ENCODE results near the gene GUCY2C.
"Not testable (repeated sequence)": the region's sequence is repeated elsewhere in the genome, so short reads cannot be mapped to it uniquely, and the experiment has no call there.

The GUCY2C gene

GRCh38 chr12:14696265-14696741, at the start of gene GUCY2C:
Gene GUCY2C, minus strand, starts transcription at chr12:14696599. Its CDS starts 151 bp downstream, at chr12:14696448.
- in situ Hi-C loops (cut with MboI; ENCODE audit: low sequenced_read_pairs), result no loop called here

- in situ Hi-C loops (cut with MboI; ENCODE audit: low sequenced_read_pairs), result no loop called here
Measured at GRCh38 chr12:14743061-14743460, 46.7 kb upstream of the GUCY2C start.

- in situ Hi-C loops (cut with MboI; ENCODE audit: low sequenced_read_pairs), result no loop called here
Measured at GRCh38 chr12:14741942-14742341, 45.5 kb upstream of the GUCY2C start.

- in situ Hi-C loops (cut with MboI; ENCODE audit: low sequenced_read_pairs), result no loop called here
Measured at GRCh38 chr12:14741153-14741552, 44.8 kb upstream of the GUCY2C start.

- in situ Hi-C loops (cut with MboI; ENCODE audit: low sequenced_read_pairs), result not testable (repeated sequence)
Measured at GRCh38 chr12:14736441-14736840, 40.0 kb upstream of the GUCY2C start.

- in situ Hi-C loops (cut with MboI; ENCODE audit: low sequenced_read_pairs), result no loop called here
Measured at GRCh38 chr12:14731821-14732220, 35.4 kb upstream of the GUCY2C start.

- in situ Hi-C loops (cut with MboI; ENCODE audit: low sequenced_read_pairs), result no loop called here
Measured at GRCh38 chr12:14729586-14729985, 33.2 kb upstream of the GUCY2C start.

GRCh38 chr12:14723763-14724162, 27.4 kb upstream of the GUCY2C start:
- in situ Hi-C loops (cut with MboI; ENCODE audit: low sequenced_read_pairs), result no loop called here

GRCh38 chr12:14716848-14717444, 20.5 kb upstream of the GUCY2C start:
- in situ Hi-C loops (cut with MboI; ENCODE audit: low sequenced_read_pairs), result no loop called here

GRCh38 chr12:14714437-14714836, 18.0 kb upstream of the GUCY2C start:
- in situ Hi-C loops (cut with MboI; ENCODE audit: low sequenced_read_pairs), result no loop called here

GRCh38 chr12:14710632-14711320, 14.4 kb upstream of the GUCY2C start:
- in situ Hi-C loops (cut with MboI; ENCODE audit: low sequenced_read_pairs), result no loop called here

GRCh38 chr12:14701809-14702568, 5.6 kb upstream of the GUCY2C start:
- in situ Hi-C loops (cut with MboI; ENCODE audit: low sequenced_read_pairs), result no loop called here

- in situ Hi-C loops (cut with MboI; ENCODE audit: low sequenced_read_pairs), result no loop called here
Measured at GRCh38 chr12:14700935-14701334, 4.5 kb upstream of the GUCY2C start.

GRCh38 chr12:14699923-14700322, 3.5 kb upstream of the GUCY2C start:
- in situ Hi-C loops (cut with MboI; ENCODE audit: low sequenced_read_pairs), result no loop called here

GRCh38 chr12:14698555-14698954, 2.2 kb upstream of the GUCY2C start:
- in situ Hi-C loops (cut with MboI; ENCODE audit: low sequenced_read_pairs), result no loop called here

- in situ Hi-C loops (cut with MboI; ENCODE audit: low sequenced_read_pairs), result no loop called here
Measured at GRCh38 chr12:14695715-14696141, 671 bp downstream of the GUCY2C start.

GRCh38 chr12:14694970-14695369, 1.4 kb downstream of the GUCY2C start:
- in situ Hi-C loops (cut with MboI; ENCODE audit: low sequenced_read_pairs), result no loop called here

- in situ Hi-C loops (cut with MboI; ENCODE audit: low sequenced_read_pairs), result no loop called here
Measured at GRCh38 chr12:14694145-14694714, 2.2 kb downstream of the GUCY2C start.

GRCh38 chr12:14693116-14693515, 3.3 kb downstream of the GUCY2C start:
- in situ Hi-C loops (cut with MboI; ENCODE audit: low sequenced_read_pairs), result no loop called here

- in situ Hi-C loops (cut with MboI; ENCODE audit: low sequenced_read_pairs), result no loop called here
Measured at GRCh38 chr12:14691560-14691959, 4.8 kb downstream of the GUCY2C start.

- in situ Hi-C loops (cut with MboI; ENCODE audit: low sequenced_read_pairs), result no loop called here
Measured at GRCh38 chr12:14689996-14690395, 6.4 kb downstream of the GUCY2C start.
